Neural cell (in vitro differentiated cells): ENCODE data around the gene CPSF3. TPM values are rescaled to one million over a fixed set of nuclear protein-coding genes. Genes with fewer than 3 reads are reported as not detected.

ENCODE experiments used
- H2AFZ ChIP-seq: fragments of 200-600, 300-800 bp; sonication (generic), shearing (Covaris generic); 2 replicates; pipeline ENCODE4 v1.6.0; 2014; ENCODE audit warnings: low read depth, mild to moderate bottlenecking, antibody characterized with exemption, low read length, moderate library complexity
- H3F3A ChIP-seq: fragments of 200-600 bp; shearing (Covaris generic); 2 replicates; pipeline ENCODE4 v1.6.1; 2016; ENCODE audit warnings: mild to moderate bottlenecking, moderate library complexity, mixed read lengths, antibody characterized with exemption, low read length; ENCODE audit not compliant: insufficient read depth, poor library complexity, severe bottlenecking
- H3K27ac ChIP-seq: fragments of 200-600, 300-800 bp; sonication (generic), shearing (Covaris generic); 2 replicates; pipeline ENCODE4 v1.5.1; 2014; ENCODE audit warnings: mild to moderate bottlenecking, low read length, moderate library complexity
- H3K27me3 ChIP-seq: fragments of 300-800, 200-600 bp; sonication (generic), shearing (Covaris generic); 2 replicates; pipeline ENCODE4 v1.6.0; 2014; ENCODE audit warnings: mild to moderate bottlenecking, low read depth, low read length, moderate library complexity; ENCODE audit not compliant: insufficient read depth
- H3K36me3 ChIP-seq: fragments of 300-800, 200-600 bp; sonication (generic), shearing (Covaris generic); 2 replicates; pipeline ENCODE4 v1.5.1; 2014; ENCODE audit warnings: mild to moderate bottlenecking, antibody characterized with exemption, low read length, moderate library complexity; ENCODE audit not compliant: insufficient read depth
- H3K4me2 ChIP-seq: fragments of 300-800, 200-600 bp; sonication (generic), shearing (Covaris generic); 2 replicates; pipeline ENCODE4 v1.6.0; 2014; ENCODE audit warnings: mild to moderate bottlenecking, low read length
- H3K4me3 ChIP-seq: fragments of 300-800, 200-600 bp; sonication (generic), shearing (Covaris generic); 2 replicates; pipeline ENCODE4 v1.5.1; 2014; ENCODE audit warnings: mild to moderate bottlenecking, low read length, moderate library complexity
- H3K79me2 ChIP-seq: fragments of 200-600 bp; shearing (Covaris generic); replicated peaks from 2 replicates; pipeline ENCODE4 v1.6.0; 2014; ENCODE audit warnings: mild to moderate bottlenecking, low read length, moderate library complexity; ENCODE audit not compliant: insufficient read depth
- H3K9ac ChIP-seq: fragments of 300-800, 200-600 bp; sonication (generic), shearing (Covaris generic); 2 replicates; pipeline ENCODE4 v1.6.1; 2016; ENCODE audit warnings: mild to moderate bottlenecking, low read length, mixed read lengths
- H3K9me2 ChIP-seq: fragments of 200-600 bp; shearing (Covaris generic); 2 replicates; pipeline ENCODE4 v1.6.1; 2016; ENCODE audit warnings: mild to moderate bottlenecking, low read length, mixed read lengths; ENCODE audit not compliant: insufficient read depth
- H3K9me3 ChIP-seq: fragments of 200-600, 300-800 bp; sonication (generic), shearing (Covaris generic); 2 replicates; pipeline ENCODE4 v1.6.1; 2016; ENCODE audit warnings: mild to moderate bottlenecking, mixed run types, low read length, moderate library complexity, mixed read lengths
- H4K20me1 ChIP-seq: fragments of 200-600 bp; shearing (Covaris generic); 2 replicates; pipeline ENCODE4 v1.6.1; 2016; ENCODE audit warnings: mild to moderate bottlenecking, mixed run types; ENCODE audit not compliant: insufficient read depth
- EP300 ChIP-seq: fragments of 450-650 bp; conservative IDR thresholded peaks from 2 replicates; pipeline ENCODE4 v1.6.1; 2014; ENCODE audit warnings: antibody characterized with exemption, mild to moderate bottlenecking, moderate library complexity; ENCODE audit not compliant: poor library complexity, severe bottlenecking
- EZH2 ChIP-seq: fragments of 200-600, 300-800 bp; shearing (Covaris generic), sonication (generic); IDR thresholded peaks from 2 replicates; pipeline ENCODE4 v1.6.1; 2014; ENCODE audit warnings: antibody characterized with exemption, low read length, borderline replicate concordance, mild to moderate bottlenecking; ENCODE audit not compliant: insufficient read depth, poor library complexity, severe bottlenecking
- MXI1 ChIP-seq: fragments of 450-650 bp; conservative IDR thresholded peaks from 2 replicates; pipeline ENCODE4 v1.6.1; 2014; ENCODE audit warnings: antibody characterized with exemption, mild to moderate bottlenecking; ENCODE audit not compliant: poor library complexity, severe bottlenecking
- POLR2AphosphoS5 ChIP-seq: IDR thresholded peaks from 2 replicates; pipeline ENCODE4 v1.6.1; 2012
- RAD21 ChIP-seq: fragments of 450-650 bp; conservative IDR thresholded peaks from 2 replicates; pipeline ENCODE4 v1.6.1; 2014; ENCODE audit warnings: antibody characterized with exemption, mild to moderate bottlenecking, moderate library complexity
- SMC3 ChIP-seq: fragments of 450-650 bp; conservative IDR thresholded peaks from 2 replicates; pipeline ENCODE4 v1.6.1; 2014; ENCODE audit warnings: antibody characterized with exemption, mild to moderate bottlenecking, moderate library complexity; ENCODE audit not compliant: poor library complexity
- TAF1 ChIP-seq: IDR thresholded peaks from 2 replicates; pipeline ENCODE4 v1.6.1; 2012; ENCODE audit warnings: low read depth
- polyA plus RNA-seq: library from polyadenylated mRNA; depleted of rRNA; stranded (reverse); fragments of >200 nt; gene quantifications from 2 replicates; pipeline ENCODE4 v1.2.3, GENCODE V29; 2014
- TF ChIP-seq, protein P1 (sequence below): IDR thresholded peaks from 2 replicates; pipeline ENCODE4 v1.6.1; 2012; ENCODE audit warnings: borderline replicate concordance
- TF ChIP-seq, protein P2 (sequence below): fragments of 450-650 bp; IDR thresholded peaks from 2 replicates; pipeline ENCODE4 v1.5.1; 2014; ENCODE audit warnings: antibody characterized with exemption, mild to moderate bottlenecking, moderate library complexity; ENCODE audit not compliant: poor library complexity, severe bottlenecking

CPSF3 gene
- polyA plus RNA-seq, 1 donor from 2014 or later: 56.0 TPM

DNA sequence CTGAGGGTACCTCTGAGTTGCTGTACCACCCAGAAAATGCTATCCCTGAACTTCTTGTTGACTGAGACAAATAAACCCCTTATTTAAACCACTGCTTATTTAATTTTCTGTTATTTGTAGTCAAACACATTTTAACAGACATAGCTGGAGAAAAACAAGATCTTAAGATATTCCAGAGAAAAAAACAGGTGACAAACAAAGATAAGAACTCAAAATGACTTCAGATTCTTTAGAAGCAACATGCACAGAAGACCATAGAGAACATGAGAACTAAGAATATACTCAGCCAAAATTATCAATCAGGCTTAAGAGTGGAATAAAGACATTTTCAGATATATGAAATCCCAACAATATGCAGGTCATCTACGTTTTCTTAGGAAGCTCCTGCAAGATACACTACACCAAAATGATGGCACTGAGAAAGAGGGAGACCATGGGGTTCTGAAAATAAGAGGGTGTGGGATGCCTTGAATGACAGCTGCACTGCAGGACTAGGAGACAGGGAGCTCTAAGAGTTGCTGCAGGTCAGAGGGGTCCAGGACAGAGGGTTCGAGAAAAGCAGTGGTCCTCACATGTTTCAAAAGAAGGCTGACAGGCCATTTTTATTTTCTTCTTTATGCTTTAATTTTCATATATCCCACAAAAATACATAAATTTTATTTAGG, 93.8 kb downstream of the CPSF3 start:
- no peaks in the 10 kb centered on the region for H3K79me2 ChIP-seq
- H3K27ac ChIP-seq: no peak overlapping the region
- H3K4me3 ChIP-seq: no peak overlapping the region
- no peaks in the 10 kb centered on the region for H3K9me2 ChIP-seq
- no peaks in the 10 kb centered on the region for H3K9me3 ChIP-seq
- no peak overlapping the region for H3K9ac ChIP-seq
- no peaks in the 10 kb centered on the region for H3F3A ChIP-seq
- no peak overlapping the region for H2AFZ ChIP-seq
- H4K20me1 ChIP-seq: no peaks in the 10 kb centered on the region
- TF ChIP-seq EZH2 (no peak), MXI1 (no peak), TAF1 (no peak), SMC3 (no peak), EP300 (no peak), POLR2AphosphoS5 (no peak), RAD21 (no peak)
- TF ChIP-seq, protein P1, sequence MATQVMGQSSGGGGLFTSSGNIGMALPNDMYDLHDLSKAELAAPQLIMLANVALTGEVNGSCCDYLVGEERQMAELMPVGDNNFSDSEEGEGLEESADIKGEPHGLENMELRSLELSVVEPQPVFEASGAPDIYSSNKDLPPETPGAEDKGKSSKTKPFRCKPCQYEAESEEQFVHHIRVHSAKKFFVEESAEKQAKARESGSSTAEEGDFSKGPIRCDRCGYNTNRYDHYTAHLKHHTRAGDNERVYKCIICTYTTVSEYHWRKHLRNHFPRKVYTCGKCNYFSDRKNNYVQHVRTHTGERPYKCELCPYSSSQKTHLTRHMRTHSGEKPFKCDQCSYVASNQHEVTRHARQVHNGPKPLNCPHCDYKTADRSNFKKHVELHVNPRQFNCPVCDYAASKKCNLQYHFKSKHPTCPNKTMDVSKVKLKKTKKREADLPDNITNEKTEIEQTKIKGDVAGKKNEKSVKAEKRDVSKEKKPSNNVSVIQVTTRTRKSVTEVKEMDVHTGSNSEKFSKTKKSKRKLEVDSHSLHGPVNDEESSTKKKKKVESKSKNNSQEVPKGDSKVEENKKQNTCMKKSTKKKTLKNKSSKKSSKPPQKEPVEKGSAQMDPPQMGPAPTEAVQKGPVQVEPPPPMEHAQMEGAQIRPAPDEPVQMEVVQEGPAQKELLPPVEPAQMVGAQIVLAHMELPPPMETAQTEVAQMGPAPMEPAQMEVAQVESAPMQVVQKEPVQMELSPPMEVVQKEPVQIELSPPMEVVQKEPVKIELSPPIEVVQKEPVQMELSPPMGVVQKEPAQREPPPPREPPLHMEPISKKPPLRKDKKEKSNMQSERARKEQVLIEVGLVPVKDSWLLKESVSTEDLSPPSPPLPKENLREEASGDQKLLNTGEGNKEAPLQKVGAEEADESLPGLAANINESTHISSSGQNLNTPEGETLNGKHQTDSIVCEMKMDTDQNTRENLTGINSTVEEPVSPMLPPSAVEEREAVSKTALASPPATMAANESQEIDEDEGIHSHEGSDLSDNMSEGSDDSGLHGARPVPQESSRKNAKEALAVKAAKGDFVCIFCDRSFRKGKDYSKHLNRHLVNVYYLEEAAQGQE: no peak
- TF ChIP-seq, protein P2, sequence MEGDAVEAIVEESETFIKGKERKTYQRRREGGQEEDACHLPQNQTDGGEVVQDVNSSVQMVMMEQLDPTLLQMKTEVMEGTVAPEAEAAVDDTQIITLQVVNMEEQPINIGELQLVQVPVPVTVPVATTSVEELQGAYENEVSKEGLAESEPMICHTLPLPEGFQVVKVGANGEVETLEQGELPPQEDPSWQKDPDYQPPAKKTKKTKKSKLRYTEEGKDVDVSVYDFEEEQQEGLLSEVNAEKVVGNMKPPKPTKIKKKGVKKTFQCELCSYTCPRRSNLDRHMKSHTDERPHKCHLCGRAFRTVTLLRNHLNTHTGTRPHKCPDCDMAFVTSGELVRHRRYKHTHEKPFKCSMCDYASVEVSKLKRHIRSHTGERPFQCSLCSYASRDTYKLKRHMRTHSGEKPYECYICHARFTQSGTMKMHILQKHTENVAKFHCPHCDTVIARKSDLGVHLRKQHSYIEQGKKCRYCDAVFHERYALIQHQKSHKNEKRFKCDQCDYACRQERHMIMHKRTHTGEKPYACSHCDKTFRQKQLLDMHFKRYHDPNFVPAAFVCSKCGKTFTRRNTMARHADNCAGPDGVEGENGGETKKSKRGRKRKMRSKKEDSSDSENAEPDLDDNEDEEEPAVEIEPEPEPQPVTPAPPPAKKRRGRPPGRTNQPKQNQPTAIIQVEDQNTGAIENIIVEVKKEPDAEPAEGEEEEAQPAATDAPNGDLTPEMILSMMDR: no peak
- H3K36me3 ChIP-seq: peaks cover 8% of the 10 kb centered on the region
- H3K27me3 ChIP-seq: no peaks in the 10 kb centered on the region
- no peak overlapping the region for H3K4me2 ChIP-seq

DNA sequence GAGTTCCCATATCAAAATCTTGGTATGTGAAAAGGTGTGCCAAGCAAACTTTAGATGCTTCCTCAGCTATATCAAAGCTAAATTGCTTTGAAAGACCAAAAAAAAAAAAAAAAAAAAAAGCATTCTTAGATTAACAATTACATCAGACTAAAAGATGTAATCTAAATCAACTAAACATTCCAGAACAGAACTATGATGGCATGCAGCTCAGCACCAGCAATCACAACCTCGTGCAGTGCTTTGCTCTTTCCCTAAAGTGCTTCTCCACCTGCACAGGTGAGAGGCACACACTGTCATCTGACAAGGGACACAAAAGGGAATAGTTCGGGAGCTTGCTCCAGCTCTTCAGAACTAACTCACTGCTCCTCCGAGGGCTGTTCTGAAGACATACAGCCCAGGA, 94.7 kb downstream of the CPSF3 start:
- no peak overlapping the region for H3K4me2 ChIP-seq
- no peak overlapping the region for H3K27ac ChIP-seq
- no peaks in the 10 kb centered on the region for H3F3A ChIP-seq
- no peak overlapping the region for H2AFZ ChIP-seq
- H3K9ac ChIP-seq: no peak overlapping the region
- no peak overlapping the region for H3K4me3 ChIP-seq
- no peaks in the 10 kb centered on the region for H3K27me3 ChIP-seq
- H4K20me1 ChIP-seq: no peaks in the 10 kb centered on the region
- no peaks in the 10 kb centered on the region for H3K9me3 ChIP-seq
- no peak for TF ChIP-seq MXI1
- TF ChIP-seq POLR2AphosphoS5: no peak
- no peak for TF ChIP-seq EP300
- TF ChIP-seq, protein P2: no peak
- no peak for TF ChIP-seq TAF1
- TF ChIP-seq SMC3: no peak
- no peak for TF ChIP-seq RAD21
- TF ChIP-seq, protein P1: no peak
- no peak for TF ChIP-seq EZH2
- H3K36me3 ChIP-seq: peaks cover 8% of the 10 kb centered on the region
- no peaks in the 10 kb centered on the region for H3K79me2 ChIP-seq
- H3K9me2 ChIP-seq: no peaks in the 10 kb centered on the region
